ENCODE results near the gene MED25. TPM values are rescaled to one million over a fixed set of nuclear protein-coding genes. Genes with fewer than 3 reads are reported as not detected.
A peak's percentile ranks its signal among the peaks of the same experiment; 100 is the strongest.

MED25 gene
- total RNA-seq, 5 donors from 2014 or later (not counting 1 experiment from before 2014, with no cell fraction given): 46.0 to 64.1 (median 57.6) TPM

DNA sequence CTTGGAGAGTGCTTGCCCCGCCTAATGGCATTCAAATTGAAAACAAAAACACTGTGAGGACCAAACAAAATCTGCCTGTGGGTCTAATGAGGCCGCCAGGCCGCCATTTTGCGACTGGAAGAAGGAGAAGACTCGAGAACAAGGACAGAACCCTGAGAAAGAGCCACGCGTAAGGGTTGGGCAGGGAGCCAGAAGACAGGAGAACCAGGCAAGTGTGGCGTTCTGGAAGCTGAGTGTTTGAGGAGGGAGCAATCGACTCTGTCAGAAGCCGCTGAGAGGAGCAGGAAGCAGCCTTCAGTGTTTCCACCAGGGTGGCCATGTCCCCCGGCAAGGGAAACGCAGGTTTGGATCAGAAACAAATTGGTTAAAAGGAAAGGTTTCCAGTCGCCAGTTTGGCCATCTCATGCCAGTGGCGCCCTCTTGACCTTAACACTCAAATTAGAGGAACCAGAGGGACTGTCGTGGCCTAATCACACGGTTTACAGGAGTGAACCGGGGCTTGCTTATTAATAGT lies 22.7 kb downstream of the MED25 start:
- WGBS (ENCODE audit: insufficient coverage): 98% methylated on average over 12 of the region's 17 CpGs
- Histone ChIP-seq H3K27ac (ENCODE audit: low read length) (no peak overlapping the region), H3K4me3 (ENCODE audit: control insufficient read depth in 1 of 2, extremely low read depth in 1 of 2, low read length in 1 of 2) (no peak overlapping the region), H3K36me3 (ENCODE audit: control insufficient read depth in 2 of 2, extremely low read depth in 1 of 2, insufficient read depth in 1 of 2, low read length in 1 of 2) (peaks cover 7 to 26% of the 10 kb centered on the region in 2 donors), H3K27me3 (replicated peaks in 1 of 2; ENCODE audit: control insufficient read depth in 2 of 2, extremely low read depth in 1 of 2, insufficient read depth in 2 of 2, low read length in 1 of 2) (no peaks in the 10 kb centered on the region), H3K4me1 (ENCODE audit: control insufficient read depth in 1 of 2, extremely low read depth in 1 of 2, insufficient read depth in 2 of 2, low read length in 2 of 2) (no peaks in the 10 kb centered on the region), H3K9me3 (no peaks in the 10 kb centered on the region)
- ChIA-PET POLR2A (no interaction called here), CTCF (no interaction called here)
- ATAC-seq (replicated peaks in 1 of 4): no peak
- H3K9me3 Mint-ChIP-seq: no peaks in the 10 kb centered on the region
- H3K36me3 Mint-ChIP-seq: peaks cover 24% of the 10 kb centered on the region
- H3K4me1 Mint-ChIP-seq: no peaks in the 10 kb centered on the region
- DNase-seq: no peak
- H3K4me3 Mint-ChIP-seq: no peak overlapping the region
- peak overlapping the region in 1 of 2 donors; percentile 39 for H3K27ac Mint-ChIP-seq
- H3K27me3 Mint-ChIP-seq: no peaks in the 10 kb centered on the region

DNA sequence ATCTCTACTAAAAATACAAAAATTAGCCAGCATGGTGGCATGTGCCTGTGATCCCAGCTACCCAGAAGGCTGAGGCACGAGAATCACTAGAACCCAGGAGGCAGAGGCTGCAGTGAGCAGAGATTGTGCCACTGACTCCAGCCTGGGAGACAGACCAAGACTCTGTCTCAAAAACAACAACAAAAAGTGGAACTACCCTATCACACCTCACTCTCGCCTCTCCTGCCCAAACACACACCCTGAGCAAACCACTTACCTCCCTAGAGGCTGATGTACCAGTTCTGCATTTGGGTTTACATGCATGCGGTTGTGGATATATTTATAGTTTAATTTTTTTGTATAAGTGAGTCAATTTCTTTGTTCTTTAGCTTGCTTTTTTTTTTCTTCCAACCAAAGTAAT lies 25.2 kb downstream of the MED25 start:
- no peak for ATAC-seq (replicated peaks in 1 of 4)
- H3K27me3 ChIP-seq (replicated peaks in 1 of 2; ENCODE audit: control insufficient read depth in 2 of 2, extremely low read depth in 1 of 2, insufficient read depth in 2 of 2, low read length in 1 of 2): no peaks in the 10 kb centered on the region
- DNase-seq: no peak
- H3K27ac ChIP-seq (ENCODE audit: low read length): no peak overlapping the region
- peaks cover 0 to 12% of the 10 kb centered on the region in 2 donors for H3K36me3 ChIP-seq (ENCODE audit: control insufficient read depth in 2 of 2, extremely low read depth in 1 of 2, insufficient read depth in 1 of 2, low read length in 1 of 2)
- 100% methylated on average over 1 of the region's 3 CpGs for WGBS (ENCODE audit: insufficient coverage)
- H3K4me1 ChIP-seq (ENCODE audit: control insufficient read depth in 1 of 2, extremely low read depth in 1 of 2, insufficient read depth in 2 of 2, low read length in 2 of 2): peaks cover 0 to 4% of the 10 kb centered on the region in 2 experiments
- no peak overlapping the region for H3K4me3 Mint-ChIP-seq
- H3K36me3 Mint-ChIP-seq: peaks cover 11% of the 10 kb centered on the region
- H3K4me3 ChIP-seq (ENCODE audit: control insufficient read depth in 1 of 2, extremely low read depth in 1 of 2, low read length in 1 of 2): no peak overlapping the region
- H3K27me3 Mint-ChIP-seq: no peaks in the 10 kb centered on the region
- no peaks in the 10 kb centered on the region for H3K9me3 Mint-ChIP-seq
- H3K4me1 Mint-ChIP-seq: peaks cover 3 to 7% (median 4%) of the 10 kb centered on the region in 3 donors
- POLR2A ChIA-PET: no interaction called here
- H3K9me3 ChIP-seq: no peaks in the 10 kb centered on the region
- CTCF ChIA-PET: no interaction called here
- no peak overlapping the region for H3K27ac Mint-ChIP-seq

DNA sequence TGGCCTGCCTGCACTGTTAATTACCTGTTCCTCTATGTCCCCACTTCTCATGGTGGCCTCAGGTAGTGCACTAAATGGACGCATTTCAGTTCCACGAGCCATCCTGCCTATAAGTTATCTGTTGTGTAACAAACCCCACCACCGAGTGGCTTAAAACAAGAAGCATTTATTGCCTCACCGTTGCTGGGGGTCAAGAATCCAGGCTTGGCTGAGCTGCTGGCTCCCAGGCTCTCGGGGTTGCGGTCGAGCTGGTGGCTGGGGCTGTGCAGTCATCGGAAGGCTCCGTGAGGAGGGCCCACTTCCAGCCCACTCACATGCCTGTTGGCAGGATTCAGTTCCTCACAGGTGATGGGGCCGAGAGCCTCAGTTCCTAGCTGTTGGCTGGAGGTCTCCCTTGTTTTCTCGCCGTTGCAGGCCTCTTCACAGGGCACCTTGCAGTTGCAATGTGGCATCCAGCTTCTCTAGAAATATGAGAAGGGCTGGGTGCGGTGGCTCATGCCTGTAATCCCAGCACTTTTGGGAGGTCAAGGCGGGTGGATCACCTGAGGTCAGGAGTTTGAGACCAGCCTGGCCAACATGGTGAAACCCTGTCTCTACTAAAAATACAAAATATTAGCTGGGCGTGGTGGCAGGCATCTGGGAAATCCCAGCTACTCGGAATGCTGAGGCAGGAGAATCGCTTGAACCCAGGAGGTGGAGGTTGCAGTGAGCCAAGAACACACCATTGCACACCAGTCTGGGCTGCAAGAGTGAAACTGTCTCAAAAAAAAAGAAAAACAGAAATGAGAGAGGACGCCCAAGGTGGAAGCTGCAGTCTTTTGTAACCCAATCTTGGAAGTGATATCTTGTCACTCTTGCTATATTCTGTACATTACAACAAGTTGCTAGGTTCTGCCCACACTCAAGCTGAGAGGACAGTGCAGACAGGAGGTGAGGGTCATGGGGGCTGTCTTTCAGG lies 26.3 kb downstream of the MED25 start:
- H3K4me3 ChIP-seq (ENCODE audit: control insufficient read depth in 1 of 2, extremely low read depth in 1 of 2, low read length in 1 of 2): no peak overlapping the region
- DNase-seq (no peak), ATAC-seq (replicated peaks in 1 of 4) (no peak)
- no peak overlapping the region for H3K27ac Mint-ChIP-seq
- ChIA-PET CTCF (no interaction called here), POLR2A (no interaction called here)
- peaks cover 0 to 7% of the 10 kb centered on the region in 2 experiments for H3K4me1 ChIP-seq (ENCODE audit: control insufficient read depth in 1 of 2, extremely low read depth in 1 of 2, insufficient read depth in 2 of 2, low read length in 2 of 2)
- H3K9me3 ChIP-seq: no peaks in the 10 kb centered on the region
- H3K27me3 Mint-ChIP-seq: no peaks in the 10 kb centered on the region
- no peaks in the 10 kb centered on the region for H3K27me3 ChIP-seq (replicated peaks in 1 of 2; ENCODE audit: control insufficient read depth in 2 of 2, extremely low read depth in 1 of 2, insufficient read depth in 2 of 2, low read length in 1 of 2)
- peaks cover 14 to 17% (median 14%) of the 10 kb centered on the region in 3 donors for H3K4me1 Mint-ChIP-seq
- peaks cover 0 to 5% (median 5%) of the 10 kb centered on the region in 3 donors for H3K9me3 Mint-ChIP-seq
- no peak overlapping the region for H3K4me3 Mint-ChIP-seq
- peaks cover 0 to 4% of the 10 kb centered on the region in 2 donors for H3K36me3 ChIP-seq (ENCODE audit: control insufficient read depth in 2 of 2, extremely low read depth in 1 of 2, insufficient read depth in 1 of 2, low read length in 1 of 2)
- peaks cover 4% of the 10 kb centered on the region for H3K36me3 Mint-ChIP-seq
- WGBS (ENCODE audit: insufficient coverage): 90% methylated on average over 15 of the region's 18 CpGs
- H3K27ac ChIP-seq (ENCODE audit: low read length): no peak overlapping the region

DNA sequence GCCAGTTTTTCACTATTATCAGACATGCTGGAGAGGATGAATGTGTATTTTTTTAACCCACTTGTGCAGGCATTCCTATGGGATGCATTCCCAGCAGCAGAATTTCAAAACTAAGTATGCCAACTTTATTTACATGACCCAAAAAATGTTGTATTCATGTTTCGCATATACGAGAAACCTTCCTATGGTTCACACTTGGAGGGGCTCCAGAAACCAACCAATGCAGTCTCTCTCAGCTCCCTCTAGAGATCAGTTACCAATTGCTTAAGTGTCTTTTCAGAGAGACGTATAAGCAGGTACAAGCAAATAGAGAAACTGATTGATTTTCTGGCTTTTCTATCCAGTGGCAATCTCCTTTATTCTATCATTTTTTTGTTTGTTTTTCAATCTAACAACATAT lies 27.3 kb downstream of the MED25 start:
- WGBS (ENCODE audit: insufficient coverage): 100% methylated on average over 2 of the region's 3 CpGs
- no peaks in the 10 kb centered on the region for H3K27me3 ChIP-seq (replicated peaks in 1 of 2; ENCODE audit: control insufficient read depth in 2 of 2, extremely low read depth in 1 of 2, insufficient read depth in 2 of 2, low read length in 1 of 2)
- ATAC-seq (replicated peaks in 1 of 4) (no peak), DNase-seq (no peak)
- CTCF ChIA-PET: no interaction called here
- H3K9me3 ChIP-seq: no peaks in the 10 kb centered on the region
- Mint-ChIP-seq H3K27me3 (no peaks in the 10 kb centered on the region), H3K4me3 (no peak overlapping the region), H3K4me1 (peaks cover 21 to 25% (median 22%) of the 10 kb centered on the region in 3 donors), H3K9me3 (peaks cover 0 to 5% (median 5%) of the 10 kb centered on the region in 3 donors), H3K36me3 (peaks cover 4% of the 10 kb centered on the region), H3K27ac (no peak overlapping the region)
- H3K27ac ChIP-seq (ENCODE audit: low read length): no peak overlapping the region
- H3K4me3 ChIP-seq (ENCODE audit: control insufficient read depth in 1 of 2, extremely low read depth in 1 of 2, low read length in 1 of 2): no peak overlapping the region
- POLR2A ChIA-PET: no interaction called here
- peaks cover 0 to 14% of the 10 kb centered on the region in 2 experiments for H3K4me1 ChIP-seq (ENCODE audit: control insufficient read depth in 1 of 2, extremely low read depth in 1 of 2, insufficient read depth in 2 of 2, low read length in 2 of 2)
- no peaks in the 10 kb centered on the region for H3K36me3 ChIP-seq (ENCODE audit: control insufficient read depth in 2 of 2, extremely low read depth in 1 of 2, insufficient read depth in 1 of 2, low read length in 1 of 2)

DNA sequence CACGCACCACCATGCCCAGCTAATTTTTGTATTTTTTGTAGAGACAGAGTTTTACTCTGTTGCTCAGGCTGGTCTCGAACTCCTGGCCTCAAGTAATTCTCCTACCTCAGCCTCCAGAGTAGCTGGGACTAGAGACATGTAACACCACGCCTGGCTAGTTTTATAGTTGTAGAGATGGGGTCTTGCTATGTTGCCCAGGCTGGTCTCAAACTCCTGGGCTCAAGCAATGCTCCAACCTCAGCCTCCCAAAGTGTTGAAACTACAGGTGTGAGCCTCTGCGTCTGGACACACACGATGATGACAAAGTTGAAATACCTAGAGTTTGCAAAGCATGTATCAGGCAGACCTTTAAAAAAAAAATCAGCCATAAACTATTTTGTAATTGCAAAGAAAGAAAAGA lies 28.3 kb downstream of the MED25 start:
- no peak for DNase-seq

DNA sequence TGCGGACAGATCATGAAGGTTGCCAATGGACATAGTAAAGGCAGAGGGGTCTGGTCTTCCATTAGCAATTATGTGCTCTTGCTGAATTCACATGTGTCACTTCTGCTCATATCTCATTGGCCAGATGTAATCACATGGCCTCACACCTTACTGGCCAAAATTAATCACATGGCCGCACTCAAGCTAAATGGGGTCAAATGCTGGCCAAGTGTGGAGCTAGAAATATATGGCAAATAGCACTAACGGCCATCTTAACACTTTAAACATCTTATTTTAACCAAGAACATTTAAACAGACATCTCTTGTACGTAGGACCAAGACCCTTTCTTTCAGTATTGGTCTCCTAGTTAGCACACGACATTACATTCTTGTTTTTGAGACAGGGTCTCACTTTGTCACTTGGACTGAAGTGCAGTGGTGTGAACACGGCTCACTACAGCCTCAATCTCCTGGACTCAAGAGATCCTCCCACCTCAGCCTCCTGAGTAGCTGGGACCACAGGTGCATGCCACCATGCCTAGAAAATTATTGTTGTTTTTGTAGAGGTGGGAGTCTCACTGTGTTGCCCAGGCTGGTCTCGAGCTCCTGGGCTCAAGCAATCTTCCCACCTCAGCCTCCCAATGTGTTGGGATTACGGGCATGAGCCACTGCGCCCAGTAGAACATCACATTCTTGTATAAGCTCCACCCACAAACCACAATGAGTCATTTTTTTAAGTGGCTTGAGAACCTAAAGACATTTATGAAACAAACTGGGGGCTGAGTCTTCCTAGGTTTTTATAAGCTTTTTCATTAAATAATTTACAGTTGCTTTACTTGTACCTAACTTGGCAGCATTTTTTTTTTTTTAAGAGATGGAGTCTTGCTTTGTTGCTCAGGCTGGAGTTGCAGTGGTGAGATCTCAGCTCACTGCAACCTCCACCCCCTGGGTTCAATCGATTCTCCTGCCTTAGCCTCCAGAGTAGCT lies 29.9 kb downstream of the MED25 start:
- peaks cover 4% of the 10 kb centered on the region for H3K36me3 Mint-ChIP-seq
- Histone ChIP-seq H3K9me3 (no peaks in the 10 kb centered on the region), H3K4me3 (ENCODE audit: control insufficient read depth in 1 of 2, extremely low read depth in 1 of 2, low read length in 1 of 2) (no peak overlapping the region), H3K4me1 (ENCODE audit: control insufficient read depth in 1 of 2, extremely low read depth in 1 of 2, insufficient read depth in 2 of 2, low read length in 2 of 2) (peaks cover 10 to 28% of the 10 kb centered on the region in 2 experiments), H3K36me3 (ENCODE audit: control insufficient read depth in 2 of 2, extremely low read depth in 1 of 2, insufficient read depth in 1 of 2, low read length in 1 of 2) (no peaks in the 10 kb centered on the region), H3K27ac (ENCODE audit: low read length) (no peak overlapping the region), H3K27me3 (replicated peaks in 1 of 2; ENCODE audit: control insufficient read depth in 2 of 2, extremely low read depth in 1 of 2, insufficient read depth in 2 of 2, low read length in 1 of 2) (no peaks in the 10 kb centered on the region)
- H3K4me1 Mint-ChIP-seq: peaks cover 32 to 37% (median 33%) of the 10 kb centered on the region in 3 donors
- ChIA-PET CTCF (interaction anchor here (0.6 to 1.0 kb wide), 4 partner anchors 27 to 1700 kb away, joined by 3 to 4 read pairs (median 3); no protein-coding TSS in a partner anchor), POLR2A (interaction anchor here in 1 of 2 donors (0.7 kb wide), 1 partner anchor 20 kb away, joined by 3 read pairs; no protein-coding TSS in a partner anchor)
- H3K27ac Mint-ChIP-seq: peak overlapping the region in 1 of 2 donors; percentile 46
- DNase-seq (peak in 1 of 35 experiments; percentile 56), ATAC-seq (replicated peaks in 1 of 4) (no peak)
- no peaks in the 10 kb centered on the region for H3K27me3 Mint-ChIP-seq
- WGBS (ENCODE audit: insufficient coverage): 94% methylated on average over 3 of the region's 10 CpGs
- peak overlapping the region in 1 of 3 donors; percentile 13 for H3K4me3 Mint-ChIP-seq
- peaks cover 0 to 5% (median 5%) of the 10 kb centered on the region in 3 donors for H3K9me3 Mint-ChIP-seq

More for the DNA sequence above, 28.3 kb downstream of the MED25 start:
- Mint-ChIP-seq H3K4me3 (no peak overlapping the region), H3K27ac (no peak overlapping the region), H3K36me3 (peaks cover 4% of the 10 kb centered on the region), H3K9me3 (peaks cover 0 to 5% (median 5%) of the 10 kb centered on the region in 3 donors), H3K27me3 (no peaks in the 10 kb centered on the region), H3K4me1 (peaks cover 21 to 25% (median 22%) of the 10 kb centered on the region in 3 donors)
- H3K27ac ChIP-seq (ENCODE audit: low read length): no peak overlapping the region
- no peak for ATAC-seq (replicated peaks in 1 of 4)
- H3K36me3 ChIP-seq (ENCODE audit: control insufficient read depth in 2 of 2, extremely low read depth in 1 of 2, insufficient read depth in 1 of 2, low read length in 1 of 2): no peaks in the 10 kb centered on the region
- no peaks in the 10 kb centered on the region for H3K27me3 ChIP-seq (replicated peaks in 1 of 2; ENCODE audit: control insufficient read depth in 2 of 2, extremely low read depth in 1 of 2, insufficient read depth in 2 of 2, low read length in 1 of 2)
- POLR2A ChIA-PET: no interaction called here
- H3K4me3 ChIP-seq (ENCODE audit: control insufficient read depth in 1 of 2, extremely low read depth in 1 of 2, low read length in 1 of 2): no peak overlapping the region
- H3K4me1 ChIP-seq (ENCODE audit: control insufficient read depth in 1 of 2, extremely low read depth in 1 of 2, insufficient read depth in 2 of 2, low read length in 2 of 2): peaks cover 0 to 14% of the 10 kb centered on the region in 2 experiments
- CTCF ChIA-PET: no interaction called here
- H3K9me3 ChIP-seq: no peaks in the 10 kb centered on the region
- no CpG with 5 or more reads among the region's 5 CpGs for WGBS (ENCODE audit: insufficient coverage)

Measured in T-cell (primary cell).